Left ventricle myocardium inferior (tissue), 1 donor: ENCODE results near the gene HSP90AA1. TPM values are rescaled to one million over a fixed set of nuclear protein-coding genes. Genes with fewer than 3 reads are reported as not detected.

Experiments used
- DNase-seq: peaks from one replicate; pipeline ENCODE4 v3.0.0-alpha.2; 2020
- H3K27ac ChIP-seq: fragments of 200-600 bp; replicated peaks from 2 replicates; pipeline ENCODE4 v1.8.0; 2021
- H3K27me3 ChIP-seq: fragments of 200-600 bp; 2 replicates; pipeline ENCODE4 v1.8.0; 2021; ENCODE audit warnings: low read depth
- H3K36me3 ChIP-seq: fragments of 200-600 bp; 2 replicates; pipeline ENCODE4 v1.8.0; 2021
- H3K4me1 ChIP-seq: fragments of 200-600 bp; 2 replicates; pipeline ENCODE4 v1.8.0; 2021
- H3K4me3 ChIP-seq: fragments of 200-600 bp; 2 replicates; pipeline ENCODE4 v1.8.0; 2021; ENCODE audit warnings: mild to moderate bottlenecking, moderate library complexity
- H3K9me3 ChIP-seq: fragments of 200-600 bp; replicated peaks from 2 replicates; pipeline ENCODE4 v1.8.0; 2021
- intact Hi-C: fragments of 100-400 bp; cut with micrococcal nuclease; formaldehyde crosslinking; loops from one replicate; pipeline ENCODE4 v1.11.0; 2022
- total RNA-seq: library from RNA; stranded (reverse); fragmentation: NEBNext Ultra II Directional; extraction: Animal tissue kit (Norgen Biotek cat#: 25700); gene quantifications from one replicate; pipeline ENCODE4 v1.2.1, GENCODE V29; 2021
- TF ChIP-seq, protein P1 (sequence below): fragments of 200-600 bp; IDR thresholded peaks from 2 replicates; pipeline ENCODE4 v1.8.0; 2021; ENCODE audit warnings: antibody characterized with exemption, mild to moderate bottlenecking, borderline replicate concordance
- donor health status: DM: no; HTN: yes; CAD: no; lungs with severe emphysema.

The HSP90AA1 gene
- total RNA-seq, 1 donor from 2014 or later = 423 TPM

DNA sequence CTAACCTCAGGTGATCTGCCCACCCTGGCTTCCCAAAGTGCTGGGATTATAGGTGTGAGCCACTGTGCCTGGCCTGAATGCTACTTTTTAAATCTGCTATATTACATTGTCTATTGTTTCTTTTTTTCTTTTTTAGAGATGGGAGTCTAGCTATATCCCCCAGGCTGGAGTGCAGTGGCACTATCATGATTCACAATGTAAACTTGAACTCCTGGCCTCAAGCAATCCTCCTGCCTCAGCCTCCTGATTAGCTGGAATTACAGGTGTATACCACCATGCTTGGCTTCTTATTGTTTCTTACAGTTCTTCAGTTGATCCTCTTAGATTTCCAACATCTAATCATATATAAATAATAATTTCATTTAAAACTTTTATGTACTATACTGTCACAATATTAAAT is 37.6 kb upstream of the HSP90AA1 start:
- no peaks in the 10 kb centered on the region for H3K9me3 ChIP-seq
- intact Hi-C loops = no loop called here
- DNase-seq = no peak
- H3K4me1 ChIP-seq = no peaks in the 10 kb centered on the region
- H3K27ac ChIP-seq = no peak overlapping the region
- TF ChIP-seq, protein P1, sequence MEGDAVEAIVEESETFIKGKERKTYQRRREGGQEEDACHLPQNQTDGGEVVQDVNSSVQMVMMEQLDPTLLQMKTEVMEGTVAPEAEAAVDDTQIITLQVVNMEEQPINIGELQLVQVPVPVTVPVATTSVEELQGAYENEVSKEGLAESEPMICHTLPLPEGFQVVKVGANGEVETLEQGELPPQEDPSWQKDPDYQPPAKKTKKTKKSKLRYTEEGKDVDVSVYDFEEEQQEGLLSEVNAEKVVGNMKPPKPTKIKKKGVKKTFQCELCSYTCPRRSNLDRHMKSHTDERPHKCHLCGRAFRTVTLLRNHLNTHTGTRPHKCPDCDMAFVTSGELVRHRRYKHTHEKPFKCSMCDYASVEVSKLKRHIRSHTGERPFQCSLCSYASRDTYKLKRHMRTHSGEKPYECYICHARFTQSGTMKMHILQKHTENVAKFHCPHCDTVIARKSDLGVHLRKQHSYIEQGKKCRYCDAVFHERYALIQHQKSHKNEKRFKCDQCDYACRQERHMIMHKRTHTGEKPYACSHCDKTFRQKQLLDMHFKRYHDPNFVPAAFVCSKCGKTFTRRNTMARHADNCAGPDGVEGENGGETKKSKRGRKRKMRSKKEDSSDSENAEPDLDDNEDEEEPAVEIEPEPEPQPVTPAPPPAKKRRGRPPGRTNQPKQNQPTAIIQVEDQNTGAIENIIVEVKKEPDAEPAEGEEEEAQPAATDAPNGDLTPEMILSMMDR = no peak
- no peaks in the 10 kb centered on the region for H3K36me3 ChIP-seq
- H3K27me3 ChIP-seq = no peaks in the 10 kb centered on the region
- no peak overlapping the region for H3K4me3 ChIP-seq

DNA sequence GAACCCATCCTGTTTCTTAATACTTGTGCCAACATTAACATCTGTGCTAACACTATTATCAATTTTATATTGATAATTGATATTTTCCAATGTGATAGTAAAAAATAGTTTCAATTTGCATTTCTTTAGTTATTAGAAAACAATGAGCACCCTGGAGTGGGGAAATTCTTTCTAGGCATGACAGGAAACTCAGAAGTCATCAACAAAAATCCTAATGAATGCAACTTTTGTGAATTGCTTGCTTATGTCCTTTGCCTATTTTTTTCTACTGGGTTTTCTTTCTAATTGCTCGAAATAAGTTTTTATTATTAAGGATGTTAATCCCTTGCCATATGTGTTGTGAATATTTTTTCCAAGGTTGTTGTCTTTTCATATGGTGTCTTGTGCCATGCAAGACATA is 34.7 kb upstream of the HSP90AA1 start:
- no peak for DNase-seq
- intact Hi-C loops = no loop called here

DNA sequence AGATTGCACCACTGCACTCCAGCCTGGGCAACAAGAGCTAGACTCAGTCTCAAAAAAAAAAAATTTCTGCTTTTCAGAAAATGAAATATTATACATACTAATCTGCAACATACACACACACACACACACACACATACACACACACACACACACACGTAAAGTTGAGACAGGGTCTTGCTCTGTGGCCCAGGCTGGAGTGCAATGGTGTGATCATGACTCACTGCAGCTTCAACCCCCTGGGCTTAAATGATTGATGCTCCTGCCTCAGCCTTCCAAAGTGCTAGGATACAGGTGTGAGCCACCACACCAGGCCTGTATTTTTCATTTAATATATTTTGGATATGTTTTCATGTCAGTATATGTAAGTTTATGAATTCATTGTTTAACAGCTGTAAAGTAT is 34.0 kb upstream of the HSP90AA1 start:
- DNase-seq = no peak
- H3K27ac ChIP-seq = no peak overlapping the region
- intact Hi-C loops = no loop called here
- H3K36me3 ChIP-seq = peaks cover 8% of the 10 kb centered on the region
- H3K9me3 ChIP-seq = no peaks in the 10 kb centered on the region
- no peak overlapping the region for H3K4me3 ChIP-seq
- no peaks in the 10 kb centered on the region for H3K4me1 ChIP-seq
- H3K27me3 ChIP-seq = no peaks in the 10 kb centered on the region
- TF ChIP-seq, protein P1 = no peak

More for the DNA sequence above, 34.7 kb upstream of the HSP90AA1 start:
- Histone ChIP-seq H3K9me3 (no peaks in the 10 kb centered on the region), H3K27me3 (no peaks in the 10 kb centered on the region), H3K36me3 (peaks cover 8% of the 10 kb centered on the region), H3K4me3 (no peak overlapping the region), H3K27ac (no peak overlapping the region), H3K4me1 (no peaks in the 10 kb centered on the region)
- TF ChIP-seq, protein P1 = no peak

DNA sequence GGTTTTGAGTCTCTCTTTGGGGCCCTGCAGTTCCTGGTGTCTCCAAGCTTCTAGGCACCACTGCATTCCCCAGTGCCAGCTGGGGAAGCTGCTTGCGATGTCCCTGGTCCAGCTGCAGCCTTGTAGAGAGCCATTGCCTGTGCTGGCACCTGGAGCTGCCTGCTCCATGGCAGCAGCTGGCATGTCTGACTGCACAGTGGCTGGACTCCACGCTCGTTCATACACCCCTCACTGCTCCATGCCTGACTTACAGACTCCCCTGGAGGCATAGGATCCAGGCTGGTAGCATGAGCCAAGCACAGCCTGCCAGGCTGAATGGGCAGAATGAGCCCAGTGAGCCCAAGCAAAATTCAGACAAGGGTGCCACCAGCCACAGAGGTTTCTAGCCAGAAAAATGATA is 31.0 kb upstream of the HSP90AA1 start:
- intact Hi-C loops = no loop called here
- H3K4me3 ChIP-seq = no peak overlapping the region

DNA sequence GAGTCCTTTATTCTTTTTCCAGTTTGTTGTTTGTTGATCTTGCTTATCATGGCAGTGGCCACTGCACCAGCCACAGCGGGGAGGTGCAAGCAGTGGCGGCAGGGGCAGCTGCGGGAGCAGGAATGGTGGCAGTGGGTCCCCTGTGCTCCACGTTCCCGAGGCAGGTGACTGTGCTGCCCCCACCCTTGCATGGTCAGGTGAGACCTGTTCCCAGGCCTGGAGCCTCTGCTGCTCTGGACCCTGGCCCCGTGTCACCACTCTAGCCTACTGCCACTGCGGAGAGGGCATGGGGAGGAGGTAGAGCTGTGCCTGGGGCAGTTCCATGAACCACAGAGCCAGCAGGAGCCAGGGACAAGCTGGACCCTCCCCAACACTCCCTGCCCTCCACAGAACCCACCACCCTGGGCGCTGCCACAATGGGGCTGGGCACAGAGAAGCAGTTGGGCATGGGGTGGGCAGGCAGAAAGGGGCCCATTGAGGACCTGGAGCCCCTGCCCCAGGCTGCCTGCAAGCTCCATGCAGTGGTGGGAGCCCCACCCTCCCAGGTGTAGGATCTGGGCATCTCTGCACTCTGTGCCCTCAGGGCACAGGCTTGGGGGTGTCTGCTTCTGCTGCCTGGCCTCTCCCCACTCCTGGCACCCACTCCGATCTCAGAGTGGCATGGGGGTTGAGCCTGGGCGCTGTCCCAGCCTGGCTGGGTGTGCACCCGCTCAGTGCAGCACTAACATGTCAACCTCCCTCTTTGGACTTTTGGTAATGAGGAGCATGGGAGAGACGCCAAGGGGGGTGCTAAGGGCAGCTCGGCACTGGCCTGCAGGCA is 29.7 kb upstream of the HSP90AA1 start:
- intact Hi-C loops = no loop called here
- Histone ChIP-seq H3K9me3 (no peaks in the 10 kb centered on the region), H3K4me1 (no peaks in the 10 kb centered on the region)

More for the DNA sequence above, 31.0 kb upstream of the HSP90AA1 start:
- TF ChIP-seq, protein P1 = no peak
- peaks cover 8% of the 10 kb centered on the region for H3K36me3 ChIP-seq
- no peaks in the 10 kb centered on the region for H3K27me3 ChIP-seq
- H3K27ac ChIP-seq = no peak overlapping the region
- DNase-seq = no peak
- H3K9me3 ChIP-seq = no peaks in the 10 kb centered on the region
- H3K4me1 ChIP-seq = no peaks in the 10 kb centered on the region

More for the DNA sequence above, 29.7 kb upstream of the HSP90AA1 start:
- H3K36me3 ChIP-seq = peaks cover 8% of the 10 kb centered on the region
- no peak overlapping the region for H3K4me3 ChIP-seq
- no peak overlapping the region for H3K27ac ChIP-seq
- DNase-seq = no peak
- no peaks in the 10 kb centered on the region for H3K27me3 ChIP-seq
- TF ChIP-seq, protein P1 = no peak
